Heart left ventricle (tissue), 13 donors: ENCODE results near the gene OR51S1.

ENCODE experiments used
- POLR2A ChIP-seq, 2 donors: fragments of 450-650 bp; IDR thresholded peaks; one replicate each; pipeline ENCODE4 v1.6.1; 2017; ENCODE audit warnings: antibody characterized with exemption in 2 of 2, mild to moderate bottlenecking in 2 of 2, moderate library complexity in 2 of 2
- TF ChIP-seq, protein P1 (sequence below), 12 donors: fragments of 200-600 bp; sonication (generic) in 4 of 12; IDR thresholded peaks; one replicate each; pipeline versions ENCODE4 v1.5.0 to v1.8.0; 2018 to 2022; ENCODE audit warnings: antibody characterized with exemption in 12 of 12, mild to moderate bottlenecking in 5 of 12
- donor health status: ischemic (EF 13 %, LVEDD 7.1; RV severe dilation, severe dysfunction).
- donor health status: DM: no; HTN: yes; CAD: no.
- donor health status: DM: no; HTN: no; CAD: no.
- donor health status: ischemic (EF 25% LVEDD 6.9; RV normal size, moderate dysfunction).
- donor health status: ischemic (EF 25% LVEDD 5.7; RV mildly dilated, moderate dysfunction).
- donor health status: ischemic (EF 35%, LVEDD 5.7; RV mildly dilated, moderate dysfunction).
- donor health status: nonischemic (EF 11% LVEDD 7.7; RV severe dilation, severe dysfunction).
- donor health status: DM: yes; HTN: yes; CAD: no.
- donor health status: PGD.
- donor health status: ischemic (EF 29% LVEDD 5.4; RV normal size, mild dysfunction).
- donor health status: nonischemic (EF 23%, LVEDD 6.1; RV moderate dilation, normal function).

DNA sequence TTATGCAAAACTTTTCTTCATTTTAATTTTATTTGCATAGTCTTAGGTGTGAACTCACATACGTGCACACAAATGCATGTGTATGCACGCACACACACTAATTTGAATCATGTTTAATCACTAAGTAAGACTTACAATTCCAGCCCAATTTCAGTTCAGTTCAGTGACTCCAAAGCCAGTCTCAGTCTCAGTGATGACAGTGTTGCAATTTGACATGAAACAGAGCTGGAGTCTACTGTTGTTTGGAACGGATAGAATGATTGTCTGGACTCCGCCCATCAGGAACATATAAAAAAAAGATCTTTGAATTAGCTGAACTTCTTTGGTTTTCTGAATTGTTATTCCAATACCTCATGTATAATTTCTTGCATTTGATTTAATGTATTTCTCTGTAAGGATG is 14.9 kb upstream of the OR51S1 start:
- TF ChIP-seq, protein P1, sequence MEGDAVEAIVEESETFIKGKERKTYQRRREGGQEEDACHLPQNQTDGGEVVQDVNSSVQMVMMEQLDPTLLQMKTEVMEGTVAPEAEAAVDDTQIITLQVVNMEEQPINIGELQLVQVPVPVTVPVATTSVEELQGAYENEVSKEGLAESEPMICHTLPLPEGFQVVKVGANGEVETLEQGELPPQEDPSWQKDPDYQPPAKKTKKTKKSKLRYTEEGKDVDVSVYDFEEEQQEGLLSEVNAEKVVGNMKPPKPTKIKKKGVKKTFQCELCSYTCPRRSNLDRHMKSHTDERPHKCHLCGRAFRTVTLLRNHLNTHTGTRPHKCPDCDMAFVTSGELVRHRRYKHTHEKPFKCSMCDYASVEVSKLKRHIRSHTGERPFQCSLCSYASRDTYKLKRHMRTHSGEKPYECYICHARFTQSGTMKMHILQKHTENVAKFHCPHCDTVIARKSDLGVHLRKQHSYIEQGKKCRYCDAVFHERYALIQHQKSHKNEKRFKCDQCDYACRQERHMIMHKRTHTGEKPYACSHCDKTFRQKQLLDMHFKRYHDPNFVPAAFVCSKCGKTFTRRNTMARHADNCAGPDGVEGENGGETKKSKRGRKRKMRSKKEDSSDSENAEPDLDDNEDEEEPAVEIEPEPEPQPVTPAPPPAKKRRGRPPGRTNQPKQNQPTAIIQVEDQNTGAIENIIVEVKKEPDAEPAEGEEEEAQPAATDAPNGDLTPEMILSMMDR (IDR thresholded peaks at IDR 0.05): no peak
- TF ChIP-seq POLR2A (IDR thresholded peaks at IDR 0.05): no peak
